NK-92 treated with Interleukin-12 subunit alpha and Interleukin-12 subunit beta, amount 100 ng/mL, for 24 hours (cell line): Measurements from ENCODE around the gene TTC39A.

ENCODE experiments used
- DNase-seq: peaks from one replicate; lab custom pipeline; 2025; lab: John Stamatoyannopoulos, UW

The TTC39A gene

DNA sequence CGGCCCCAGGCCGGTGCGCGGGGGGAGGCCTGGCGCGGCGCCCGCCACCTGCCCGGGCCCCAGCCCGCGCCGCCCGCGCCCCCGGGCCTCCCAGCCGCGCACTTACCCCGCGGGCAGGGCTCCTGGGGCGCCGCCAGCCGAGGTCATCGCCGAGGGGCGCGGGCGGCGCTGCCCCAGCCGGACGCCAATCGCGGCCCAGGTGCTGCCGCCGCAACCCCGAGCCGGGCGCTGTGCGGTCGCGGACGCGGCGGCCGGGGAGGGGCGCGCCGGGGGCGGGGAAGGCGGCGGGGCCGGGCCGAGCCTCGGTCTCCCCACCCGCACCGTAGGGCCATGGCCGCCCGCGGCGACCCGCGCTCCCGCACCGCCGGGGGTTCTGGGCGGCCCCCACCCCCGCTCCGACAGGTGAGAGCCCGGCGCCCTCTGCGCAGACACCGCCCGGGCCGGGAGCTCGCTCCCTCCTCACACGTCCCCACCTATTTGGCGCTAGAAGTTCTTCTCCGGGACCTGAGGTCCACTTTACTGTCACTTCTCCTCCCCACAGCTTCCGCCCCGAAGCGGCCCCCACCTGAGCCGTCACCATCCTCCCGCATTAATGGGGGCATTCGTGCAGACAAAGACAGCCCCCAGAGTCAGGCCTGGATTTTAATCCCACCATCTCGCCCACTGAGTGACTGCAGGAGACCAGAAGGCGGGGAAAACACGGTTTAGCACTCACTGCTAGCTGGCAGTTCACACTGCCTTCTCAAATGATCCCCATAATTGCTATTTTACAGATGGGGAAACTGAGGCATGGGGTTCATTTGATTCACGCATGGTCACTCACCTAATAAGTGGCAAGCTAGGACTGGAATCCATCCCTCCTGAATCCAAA, at the start of gene TTC39A:
TSS of gene TTC39A (minus strand) at position 232 of the 871 bp plus-strand sequence. CDS start at position 147, 85 bp downstream.
- no peak for DNase-seq

DNA sequence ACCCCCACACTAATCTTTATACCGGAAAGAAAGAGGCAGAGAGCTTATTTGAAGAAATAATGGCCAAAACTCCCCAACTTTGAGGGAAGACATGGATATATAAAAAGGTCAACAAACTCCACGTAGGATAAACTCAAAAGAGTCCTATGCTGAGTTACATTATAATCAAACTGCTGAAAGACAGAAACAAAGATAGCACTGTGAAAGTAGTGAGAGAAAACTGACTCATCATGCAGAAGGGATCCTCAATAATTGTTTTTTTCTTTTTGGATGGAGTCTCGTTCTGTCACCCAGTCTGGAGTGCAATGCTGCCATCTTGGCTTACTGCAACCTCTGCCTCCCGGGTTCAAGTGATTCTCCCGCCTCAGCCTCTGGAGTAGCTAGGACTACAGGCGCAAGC, 48.5 kb upstream of the TTC39A start:
- DNase-seq, result no peak

DNA sequence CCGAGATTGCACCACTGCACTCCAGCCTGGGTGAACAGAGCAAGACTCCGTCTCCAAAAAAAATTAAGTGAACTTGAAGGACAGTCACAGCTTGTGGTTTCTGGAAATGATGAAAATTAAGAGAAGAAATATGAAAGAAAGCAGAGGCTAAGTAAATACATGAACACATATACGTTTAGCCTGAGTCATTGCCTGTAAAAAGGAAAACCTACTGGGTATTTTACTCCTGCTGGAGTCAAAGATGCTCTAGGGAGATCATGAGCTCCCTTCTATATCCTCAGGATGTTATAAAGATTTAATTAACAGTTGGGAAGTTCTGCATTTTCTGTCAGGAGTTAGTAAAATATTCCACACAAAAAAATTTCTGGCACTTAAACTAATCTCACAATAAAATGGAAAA, 43.5 kb upstream of the TTC39A start:
- DNase-seq, result no peak

DNA sequence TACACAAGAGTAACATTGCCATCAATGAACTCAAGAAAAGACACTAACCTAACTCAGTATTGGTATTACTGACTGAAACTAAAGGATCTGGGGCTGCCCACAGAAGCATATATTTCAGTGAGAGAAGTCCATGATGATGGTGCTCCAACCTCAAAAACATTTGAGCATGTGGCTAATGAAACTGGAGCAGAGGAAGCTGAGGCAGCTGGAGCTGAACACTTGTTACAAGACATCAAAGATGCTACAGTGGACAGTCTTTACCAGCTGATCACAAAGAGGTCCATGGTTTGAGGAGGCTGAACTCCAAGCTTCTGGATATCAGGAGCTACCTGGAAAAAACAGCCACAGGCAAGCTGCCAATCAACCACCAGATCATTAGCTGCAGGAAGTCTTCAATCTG, 42.2 kb upstream of the TTC39A start:
- no peak for DNase-seq

- DNase-seq, result no peak
These were observed 38.8 kb upstream of the TTC39A start for GRCh38 chr1:51369171-51369570.

GRCh38 chr1:51365774-51366173, 35.4 kb upstream of the TTC39A start:
- DNase-seq, result no peak

GRCh38 chr1:51359879-51360278, 29.5 kb upstream of the TTC39A start:
- no peak for DNase-seq

DNA sequence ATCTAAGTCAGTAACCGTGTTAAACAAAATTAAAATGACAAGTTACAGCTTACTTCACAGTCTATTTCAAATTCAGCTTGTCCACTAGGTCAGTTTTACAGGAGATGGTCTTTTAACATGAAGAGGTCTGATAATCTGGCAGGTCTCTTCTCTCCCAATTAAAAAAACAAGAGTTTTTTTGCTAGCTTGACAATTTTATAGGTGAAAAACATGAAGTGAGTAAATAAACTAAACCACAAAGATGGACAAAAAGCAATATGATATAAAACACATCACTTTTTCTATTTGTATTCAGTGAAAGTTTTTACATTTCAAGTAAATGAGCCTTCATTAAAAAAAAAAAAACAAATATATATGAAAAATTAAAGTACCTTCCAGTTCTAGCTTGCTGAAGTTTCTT, 25.0 kb upstream of the TTC39A start:
- DNase-seq, result no peak

DNA sequence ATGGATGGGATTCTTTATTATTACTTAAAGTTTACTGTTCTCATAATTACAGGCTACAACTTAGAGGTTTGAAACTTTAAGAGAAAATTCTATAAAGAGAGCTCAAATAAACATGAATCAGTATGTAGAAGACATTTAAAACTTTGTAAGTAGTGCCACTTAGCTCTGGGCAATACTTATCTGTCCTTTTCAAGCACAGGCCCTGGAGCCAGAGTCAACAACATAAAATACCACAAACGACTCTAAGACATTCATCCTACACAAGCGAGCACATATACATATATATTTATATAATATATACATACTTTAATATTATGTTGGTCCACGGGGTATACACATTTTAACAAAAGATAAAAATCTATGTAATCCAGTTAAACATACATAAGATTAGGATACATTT, 24.1 kb upstream of the TTC39A start:
- no peak for DNase-seq

DNA sequence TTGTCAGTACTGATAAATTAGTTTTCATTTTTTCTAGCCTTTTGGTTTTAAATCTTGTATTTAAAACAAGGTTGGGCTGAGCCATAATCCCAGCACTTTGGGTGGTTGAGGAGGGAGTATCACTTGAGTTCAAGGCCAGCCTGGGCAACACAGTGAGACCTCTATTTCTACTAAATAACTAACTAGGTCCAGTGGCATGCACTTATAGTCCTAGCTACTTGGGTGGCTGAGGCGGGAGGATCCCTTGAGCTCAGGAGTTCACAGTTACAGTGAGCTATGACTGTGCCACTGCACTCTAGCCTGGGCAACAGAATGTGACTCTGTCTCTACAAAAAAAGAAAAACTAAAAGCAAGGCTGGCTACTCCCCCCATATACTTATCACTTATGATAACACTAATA, 21.5 kb upstream of the TTC39A start:
- no peak for DNase-seq

GRCh38 chr1:51349862-51350261, 19.5 kb upstream of the TTC39A start:
- no peak for DNase-seq

- DNase-seq, result no peak
These were observed 17.8 kb upstream of the TTC39A start for GRCh38 chr1:51348147-51348527.

- DNase-seq, result no peak
These were observed 17.2 kb upstream of the TTC39A start for GRCh38 chr1:51347398-51348146.

- no peak for DNase-seq
These were observed 16.0 kb upstream of the TTC39A start for GRCh38 chr1:51346086-51346942.

GRCh38 chr1:51345300-51345687, 14.9 kb upstream of the TTC39A start:
- DNase-seq, result no peak

DNA sequence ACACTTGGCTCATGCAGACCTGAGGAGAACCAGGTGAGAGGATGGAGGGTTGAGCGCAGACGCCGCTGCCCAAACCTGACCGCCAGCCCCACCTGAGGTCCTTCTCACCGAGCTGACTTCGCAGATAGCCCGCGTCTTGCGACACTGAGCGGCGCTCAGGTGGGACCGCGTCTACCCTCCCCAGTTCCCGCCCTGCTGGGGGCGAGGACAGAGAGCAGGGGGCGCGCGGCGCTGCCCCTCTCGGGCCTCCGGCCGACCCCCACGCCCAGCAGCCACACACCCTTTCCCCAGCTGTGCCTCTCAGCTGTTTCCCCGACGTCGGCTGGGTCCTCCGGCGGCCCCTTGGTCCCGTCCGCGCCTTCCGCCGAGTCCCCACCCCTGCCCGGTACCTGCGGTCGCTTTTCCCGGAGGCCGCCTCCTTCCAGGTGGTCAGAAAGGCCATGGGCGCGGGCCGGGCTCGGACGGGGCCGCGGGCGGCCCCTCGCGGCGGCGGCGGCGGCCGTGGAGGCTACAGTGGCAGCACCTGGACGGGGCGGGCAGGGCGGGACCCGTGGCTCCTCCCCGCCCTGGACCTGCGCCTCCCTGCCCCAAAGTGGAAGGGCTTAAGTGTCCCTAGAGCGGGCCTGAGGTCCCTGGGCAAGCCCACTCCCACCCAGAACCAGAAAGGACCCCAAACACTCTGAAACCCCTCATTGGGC, 14.4 kb upstream of the TTC39A start:
- DNase-seq, result no peak

DNA sequence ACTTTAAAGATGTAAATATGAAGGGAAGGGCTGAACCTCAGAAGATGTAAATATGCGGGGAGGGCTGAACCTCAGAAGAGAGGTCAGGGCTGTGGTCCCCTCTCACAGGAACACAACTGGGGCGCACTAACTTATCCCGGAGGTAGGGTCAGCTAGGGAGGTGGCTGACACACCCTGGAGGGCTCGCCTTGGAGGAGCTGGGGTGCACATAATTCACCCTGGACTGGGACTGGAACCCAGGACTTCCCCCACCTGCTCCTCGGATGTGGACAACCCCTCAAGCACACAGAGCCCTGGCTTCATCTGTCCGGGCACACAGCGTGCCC, 13.9 kb upstream of the TTC39A start:
- DNase-seq, result no peak

DNA sequence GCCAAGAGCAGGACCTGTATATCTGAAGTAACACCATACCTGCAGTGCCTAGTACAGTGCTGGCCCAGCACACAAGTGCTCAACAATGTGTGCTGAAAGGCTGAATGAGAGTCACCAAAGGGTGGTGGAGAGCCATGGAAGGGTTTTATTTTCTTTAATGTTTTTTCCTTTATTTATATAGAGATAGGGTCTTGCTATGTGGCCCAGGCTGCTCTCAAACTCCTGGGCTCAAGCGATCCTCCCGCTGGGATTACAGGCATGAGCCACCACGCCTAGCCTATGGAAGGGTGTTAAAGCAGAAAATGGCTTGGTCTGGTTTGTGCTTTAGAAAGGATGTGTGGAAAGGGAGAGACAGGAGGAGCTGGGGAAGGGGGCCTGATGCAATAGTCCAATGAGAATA, 13.3 kb upstream of the TTC39A start:
- DNase-seq, result no peak

DNA sequence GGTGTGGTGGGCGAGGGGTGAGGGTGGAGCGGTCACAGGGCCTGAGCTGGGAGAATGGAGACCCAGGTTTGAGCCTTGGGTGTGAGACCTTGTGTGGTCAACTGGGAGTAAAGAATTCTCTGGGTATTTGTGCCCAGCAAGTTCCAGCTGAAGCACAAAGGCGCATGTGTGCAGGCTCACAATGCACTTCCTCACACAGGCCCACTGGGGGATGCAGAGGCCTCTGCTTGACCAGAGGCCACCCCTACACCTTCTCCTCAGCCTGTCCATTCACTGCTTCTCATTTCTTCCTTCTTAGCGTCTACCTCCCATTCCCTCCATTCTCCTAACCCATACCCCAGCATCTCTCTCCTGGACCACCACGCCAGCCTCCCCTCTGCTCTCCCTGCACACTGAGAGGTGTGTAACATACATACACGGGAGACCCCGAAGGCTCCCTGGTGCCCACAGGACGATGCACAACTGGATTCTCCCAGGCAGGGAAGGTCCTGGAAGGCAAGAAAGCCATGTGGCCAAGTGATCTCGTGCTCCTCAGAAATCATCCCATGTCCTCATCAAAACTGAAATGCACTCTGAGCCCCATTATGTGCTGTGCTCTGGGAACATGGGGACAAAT, 12.3 kb upstream of the TTC39A start:
- no peak for DNase-seq

DNA sequence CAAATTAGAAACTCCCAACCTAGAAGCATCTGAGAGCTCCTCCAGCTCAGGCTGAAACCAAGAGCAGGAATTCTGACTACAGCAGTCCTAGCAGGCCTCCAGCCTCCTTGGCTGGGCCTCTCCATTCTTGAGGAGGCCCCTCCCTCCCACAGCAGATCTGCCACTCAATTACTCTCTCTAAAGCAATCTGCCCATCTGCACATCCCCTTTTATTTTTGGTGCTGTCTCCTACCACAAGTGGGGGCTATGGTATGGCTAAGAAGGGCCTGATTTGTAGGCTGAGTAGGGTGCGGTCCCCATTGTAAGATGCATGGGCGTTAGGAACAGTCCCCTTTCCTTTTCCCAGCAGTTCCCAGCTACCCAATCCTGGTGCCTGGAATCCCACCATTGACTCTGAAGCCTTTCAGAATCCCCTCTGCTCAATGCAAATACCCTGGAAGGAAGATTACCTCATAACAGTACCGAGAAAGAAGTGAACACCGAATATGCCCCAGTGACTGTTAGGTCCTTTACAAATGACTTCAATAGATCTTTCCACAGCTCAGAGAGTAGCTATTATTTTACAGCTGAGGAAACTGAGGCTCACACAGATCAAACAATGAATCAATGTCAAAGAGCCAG, 11.6 kb upstream of the TTC39A start:
- no peak for DNase-seq

DNA sequence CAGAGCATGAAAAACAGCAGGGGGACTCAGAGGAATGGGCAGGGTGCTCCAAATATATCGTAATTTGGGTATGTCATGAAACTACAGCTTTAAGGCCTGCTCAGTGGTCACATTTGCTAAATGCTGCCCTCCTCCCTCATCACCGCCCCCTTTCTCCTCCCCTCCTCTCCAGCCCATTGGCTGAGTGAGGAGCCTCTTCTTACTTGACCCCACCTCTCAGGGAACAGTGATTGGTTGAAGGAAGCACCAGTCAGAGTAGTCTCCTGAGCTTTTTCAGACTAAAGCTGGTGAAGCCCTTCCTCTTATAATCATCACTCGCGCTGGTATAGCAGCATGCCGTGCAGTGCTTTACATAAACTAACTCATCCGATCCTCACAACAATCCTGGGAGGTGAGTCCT, 10.0 kb upstream of the TTC39A start:
- no peak for DNase-seq
